Naive B cell (primary cell): ENCODE results near the gene NLRP6. TPM values are rescaled to one million over a fixed set of nuclear protein-coding genes. Genes with fewer than 3 reads are reported as not detected.
"Not testable (repeated sequence)": the region's sequence is repeated elsewhere in the genome, so short reads cannot be mapped to it uniquely, and the experiment has no call there.

ENCODE experiments used
- ATAC-seq, 2 donors: fragments of 150-1000 bp; cut with Tn5 transposase; 2 replicates each; pipeline ENCODE4 v1.10.0; 2021; ENCODE audit warnings: low read depth in 2 of 2, mild to moderate bottlenecking in 2 of 2, moderate library complexity in 2 of 2
- DNase-seq: peaks from one replicate; pipeline ENCODE4 v3.0.0; 2022
- H3K27ac Mint-ChIP-seq, 6 donors: one replicate each; pipeline ENCODE4 v1.8.0; 2020 to 2022; ENCODE audit warnings: mild to moderate bottlenecking in 6 of 6, mixed read lengths in 6 of 6, moderate library complexity in 5 of 6, inconsistent platforms in 2 of 6
- H3K27me3 Mint-ChIP-seq, 3 donors: one replicate each; pipeline ENCODE4 v1.8.0; 2021 to 2022; ENCODE audit warnings: mixed read lengths in 3 of 3, mild to moderate bottlenecking in 1 of 3
- H3K36me3 Mint-ChIP-seq, 2 donors: one replicate each; pipeline ENCODE4 v1.8.0; 2020 to 2022; ENCODE audit warnings: mixed read lengths in 2 of 2, inconsistent platforms in 1 of 2, mild to moderate bottlenecking in 1 of 2
- H3K4me1 Mint-ChIP-seq, 3 donors: one replicate each; pipeline ENCODE4 v1.8.0; 2020 to 2022; ENCODE audit warnings: mixed read lengths in 3 of 3, inconsistent platforms in 1 of 3, mild to moderate bottlenecking in 1 of 3, moderate library complexity in 1 of 3
- H3K4me3 Mint-ChIP-seq, 8 donors: one replicate each; pipeline ENCODE4 v1.8.0; 2020 to 2022; ENCODE audit warnings: mild to moderate bottlenecking in 8 of 8, mixed read lengths in 8 of 8, moderate library complexity in 8 of 8, inconsistent platforms in 2 of 8
- H3K9me3 Mint-ChIP-seq, 7 donors: one replicate each; pipeline ENCODE4 v1.8.0; 2020 to 2022; ENCODE audit warnings: mixed read lengths in 7 of 7, mild to moderate bottlenecking in 5 of 7, inconsistent platforms in 2 of 7, moderate library complexity in 1 of 7
- polyA plus RNA-seq, 6 donors: library from polyadenylated mRNA; unstranded; fragments of 300-500 nt; fragmentation: Illumina TruSeq; gene quantifications; one replicate each; pipeline ENCODE4 v1.2.3, GENCODE V29; 2021; ENCODE audit warnings: low read depth in 6 of 6

The NLRP6 gene
- polyA plus RNA-seq = 1 to 10 TPM; 1.4 to 3.3 (median 2.2) TPM

DNA sequence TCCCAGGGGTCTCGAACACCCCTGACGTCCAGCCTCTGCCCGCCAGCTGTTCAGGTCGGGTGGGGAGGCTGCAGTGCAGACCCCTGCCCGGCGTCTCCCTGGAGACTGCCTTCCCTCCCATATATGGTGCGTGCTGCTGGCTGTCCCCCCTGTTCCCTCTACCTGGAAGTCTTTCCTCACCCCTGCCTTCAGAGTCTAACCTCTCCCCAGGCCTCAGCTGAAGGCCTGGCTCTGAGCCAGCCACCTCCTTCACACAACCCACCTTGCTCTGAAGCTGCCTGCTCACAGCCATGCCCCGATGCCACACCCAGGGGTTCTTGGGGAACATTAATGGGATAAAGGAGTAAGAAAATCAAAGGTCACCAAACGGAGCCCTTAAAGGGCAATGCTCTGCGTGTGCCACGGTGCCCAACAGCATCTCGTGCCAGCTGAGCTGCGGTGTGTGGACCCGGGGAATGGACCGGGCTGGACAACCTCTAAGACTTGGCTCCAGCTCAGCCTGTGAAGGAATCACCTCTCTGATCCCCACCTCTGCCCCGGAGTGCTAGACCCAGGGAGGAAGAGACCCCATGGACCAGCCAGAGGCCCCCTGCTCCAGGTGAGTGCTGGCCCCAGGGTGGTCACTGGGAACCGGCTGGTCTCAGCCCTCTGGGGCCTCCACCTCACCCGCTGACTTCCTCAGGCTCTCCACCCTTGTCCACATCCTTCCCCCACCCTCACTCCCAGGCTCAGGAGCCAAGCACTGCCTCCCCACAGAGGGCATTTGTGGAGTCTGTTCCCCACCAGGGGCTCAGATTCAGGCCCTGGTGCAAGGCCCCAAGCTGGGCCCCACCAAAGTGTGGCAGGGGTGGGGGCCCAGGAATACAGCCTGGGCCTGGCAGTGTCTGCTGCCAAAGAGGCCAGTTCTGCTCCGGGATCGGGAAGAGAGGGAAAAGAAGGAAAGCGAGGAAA, at the start of gene NLRP6:
Gene NLRP6 (plus strand): TSS at position 407 of the 951 bp plus-strand sequence. CDS start 163 bp downstream, at position 570.
- ATAC-seq (no peak), DNase-seq (no peak)
- peaks cover 0 to 5% of the 10 kb centered on the region in 2 donors for H3K36me3 Mint-ChIP-seq
- H3K4me3 Mint-ChIP-seq = peak within 1 kb of the TSS; percentile 24 to 81 (median 68)
- peaks cover 5 to 32% (median 17%) of the 10 kb centered on the region in 3 donors for H3K27me3 Mint-ChIP-seq
- H3K27ac Mint-ChIP-seq = peak within 1 kb of the TSS in 4 of 6 donors; percentile 51 to 84 (median 66)
- peaks cover 38 to 43% (median 39%) of the 10 kb centered on the region in 3 donors for H3K4me1 Mint-ChIP-seq
- peaks cover 0 to 3% (median 0%) of the 10 kb centered on the region in 7 donors for H3K9me3 Mint-ChIP-seq

DNA sequence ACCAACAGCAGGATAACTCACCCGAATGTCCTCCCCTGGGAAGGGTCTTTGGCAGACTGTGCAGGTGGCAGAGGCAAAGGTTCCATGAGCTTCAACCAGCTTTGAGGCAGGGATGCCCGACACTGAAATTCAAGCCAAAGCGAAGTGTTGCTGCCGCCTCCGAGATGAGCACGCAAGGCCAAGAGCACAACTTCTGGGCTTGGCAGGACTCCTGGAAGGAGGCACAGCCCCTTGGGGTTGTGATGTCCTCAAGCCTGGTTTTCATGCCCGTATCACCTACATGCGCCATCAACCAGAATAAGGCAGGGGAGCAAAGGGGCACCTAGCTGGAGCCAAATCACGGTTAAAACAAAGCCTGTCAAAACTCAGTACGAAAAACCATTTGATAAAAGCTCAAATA, 47.8 kb upstream of the NLRP6 start:
- no peak overlapping the region for H3K4me3 Mint-ChIP-seq
- DNase-seq = no peak
- no peaks in the 10 kb centered on the region for H3K36me3 Mint-ChIP-seq
- no peak overlapping the region for H3K27ac Mint-ChIP-seq
- H3K9me3 Mint-ChIP-seq = no peaks in the 10 kb centered on the region
- H3K4me1 Mint-ChIP-seq = peaks cover 9 to 15% (median 14%) of the 10 kb centered on the region in 3 donors
- ATAC-seq = no peak
- H3K27me3 Mint-ChIP-seq = no peaks in the 10 kb centered on the region

DNA sequence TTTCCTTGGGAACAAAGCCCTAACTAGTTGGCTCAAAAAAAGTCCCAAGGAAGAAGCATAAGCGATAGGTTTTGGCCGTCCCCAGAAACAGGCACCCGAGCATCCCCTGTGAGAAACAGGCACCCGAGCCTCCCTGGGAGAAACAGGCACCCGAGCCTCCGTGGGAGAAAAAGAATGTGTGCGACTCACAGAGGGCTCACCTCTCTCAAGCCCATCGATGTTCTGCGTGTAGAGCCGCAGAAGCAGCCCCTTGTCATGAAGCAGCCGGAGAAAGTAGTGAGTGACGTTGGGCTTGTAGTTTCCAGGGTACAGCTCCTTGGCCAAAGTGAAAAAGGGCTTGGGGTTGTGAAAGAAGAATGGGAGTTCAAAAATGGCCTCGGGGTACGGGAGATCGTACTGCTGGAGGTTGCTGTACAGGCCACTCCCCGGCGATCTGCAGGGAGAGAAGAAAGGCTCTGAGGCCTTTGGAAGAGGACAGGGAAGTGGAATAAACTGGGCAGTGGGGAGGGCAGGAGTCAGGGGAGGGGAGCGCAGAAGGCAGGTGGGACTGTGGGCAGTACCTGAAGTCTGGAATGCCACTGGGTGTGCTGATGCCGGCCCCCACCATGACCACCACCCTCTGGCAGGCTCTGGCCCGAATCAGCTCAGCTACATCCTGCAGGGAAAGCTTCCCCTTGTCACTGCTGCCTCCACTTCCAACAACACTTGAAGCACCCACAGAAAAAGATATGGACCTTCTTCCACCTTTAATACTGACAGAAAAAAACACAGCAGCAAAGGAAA, 45.2 kb upstream of the NLRP6 start:
- Mint-ChIP-seq H3K4me3 (peak overlapping the region in 4 of 8 donors; percentile 5 to 88 (median 62)), H3K4me1 (peaks cover 14 to 25% (median 20%) of the 10 kb centered on the region in 3 donors), H3K27ac (peak overlapping the region in 2 of 6 donors; percentile 38 to 58)

DNA sequence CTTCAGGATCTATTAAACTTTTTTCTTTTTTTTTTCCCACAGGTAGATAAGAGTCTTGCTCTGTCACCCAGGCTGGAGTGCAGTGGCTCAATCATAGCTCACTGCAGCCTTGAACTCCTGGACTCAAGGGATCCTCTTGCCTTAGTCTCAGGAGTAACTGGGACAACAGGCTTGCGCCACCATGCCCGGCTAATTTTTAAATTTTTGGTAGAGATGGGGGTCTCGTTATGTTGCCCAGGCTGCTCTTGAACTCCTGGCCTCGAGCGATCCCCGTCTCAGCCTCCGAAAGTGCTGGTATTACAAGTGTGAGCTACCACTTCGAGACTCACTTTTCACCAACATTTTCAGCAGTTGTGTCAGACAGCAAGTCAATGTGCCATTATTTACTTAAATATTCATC, 43.0 kb upstream of the NLRP6 start:
- ATAC-seq = no peak
- no peaks in the 10 kb centered on the region for H3K36me3 Mint-ChIP-seq
- no peaks in the 10 kb centered on the region for H3K9me3 Mint-ChIP-seq
- H3K4me3 Mint-ChIP-seq = peak overlapping the region; percentile 88 to 97 (median 91)
- DNase-seq = no peak
- peaks cover 22 to 32% (median 27%) of the 10 kb centered on the region in 3 donors for H3K4me1 Mint-ChIP-seq
- H3K27ac Mint-ChIP-seq = peak overlapping the region in 4 of 6 donors; percentile 91 to 98 (median 96)
- no peaks in the 10 kb centered on the region for H3K27me3 Mint-ChIP-seq

More for the DNA sequence above, 45.2 kb upstream of the NLRP6 start:
- no peak for DNase-seq
- no peaks in the 10 kb centered on the region for H3K9me3 Mint-ChIP-seq
- no peaks in the 10 kb centered on the region for H3K36me3 Mint-ChIP-seq
- no peaks in the 10 kb centered on the region for H3K27me3 Mint-ChIP-seq
- ATAC-seq = no peak

DNA sequence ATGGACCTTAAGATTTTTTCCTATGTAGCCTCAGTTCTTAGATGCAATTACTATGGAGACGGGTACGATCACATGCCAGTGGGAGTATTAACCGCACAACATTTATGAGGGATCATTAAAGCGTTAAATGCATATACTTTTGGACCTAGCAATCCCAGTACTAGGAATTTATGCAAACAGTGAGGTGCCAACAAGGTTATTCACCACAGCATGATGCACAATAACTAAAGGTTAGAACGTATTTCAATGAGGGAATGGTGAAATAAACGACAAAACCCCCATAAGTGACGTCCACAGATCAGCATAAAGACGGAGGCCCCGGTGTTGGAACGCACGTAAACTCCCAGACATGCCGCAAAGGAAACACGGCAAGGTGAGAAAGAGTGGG, 42.6 kb upstream of the NLRP6 start:
- no peaks in the 10 kb centered on the region for H3K27me3 Mint-ChIP-seq
- ATAC-seq (peak; percentile 11 to 13), DNase-seq (no peak)
- peaks cover 24 to 32% (median 27%) of the 10 kb centered on the region in 3 donors for H3K4me1 Mint-ChIP-seq
- H3K27ac Mint-ChIP-seq = peak overlapping the region; percentile 71 to 98 (median 93)
- peak overlapping the region; percentile 88 to 97 (median 91) for H3K4me3 Mint-ChIP-seq
- no peaks in the 10 kb centered on the region for H3K9me3 Mint-ChIP-seq
- no peaks in the 10 kb centered on the region for H3K36me3 Mint-ChIP-seq

DNA sequence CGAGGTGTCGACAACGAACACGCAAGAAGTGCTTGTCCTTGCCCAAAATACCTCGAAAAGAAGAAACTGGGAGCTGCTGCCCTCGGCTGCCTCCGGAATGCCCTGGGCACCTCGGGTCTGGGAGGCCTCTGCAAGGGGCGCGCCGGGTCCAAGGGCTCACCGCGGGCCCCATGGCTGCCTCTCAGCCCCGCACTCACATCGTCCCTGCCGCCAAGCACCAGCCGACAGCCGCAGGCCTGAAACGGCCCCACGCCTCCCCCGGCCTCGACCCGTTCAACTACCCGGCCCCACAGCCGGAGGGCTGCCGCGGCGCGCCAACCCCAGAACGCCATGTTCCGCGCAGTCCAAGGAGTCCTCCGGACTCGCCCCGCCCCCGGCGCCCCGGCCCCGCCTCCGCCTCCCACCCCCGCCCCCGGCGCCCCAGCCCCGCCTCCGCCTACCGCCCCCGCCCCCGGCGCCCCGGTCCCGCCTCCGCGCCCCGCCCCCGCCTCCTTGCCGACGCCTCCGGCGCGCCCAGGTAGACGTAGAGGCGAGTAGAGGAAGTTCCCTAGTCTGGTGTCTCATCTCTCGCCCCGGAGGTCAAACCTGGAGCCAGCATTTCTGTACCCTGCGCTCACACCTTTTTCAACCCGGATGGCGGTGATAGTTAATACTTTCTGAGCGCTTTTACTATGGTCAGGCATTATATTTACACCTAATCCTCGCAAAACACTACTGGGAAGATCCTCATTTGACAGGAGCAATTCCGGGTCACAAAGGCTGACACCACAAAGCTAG, 42.0 kb upstream of the NLRP6 start, which contains the start of gene SIRT3:
Gene SIRT3 (minus strand): TSS at position 346 of the 777 bp plus-strand sequence. CDS start 14 bp downstream, at position 332.
- peak within 1 kb of the TSS; percentile 88 to 100 (median 98) for H3K4me3 Mint-ChIP-seq
- H3K27ac Mint-ChIP-seq = peak within 1 kb of the TSS; percentile 98 to 100 (median 100)
- peaks cover 24 to 32% (median 29%) of the 10 kb centered on the region in 3 donors for H3K4me1 Mint-ChIP-seq
- H3K27me3 Mint-ChIP-seq = no peaks in the 10 kb centered on the region
- peak; percentile 84 for DNase-seq
- peak; percentile 86 for ATAC-seq
- H3K9me3 Mint-ChIP-seq = no peaks in the 10 kb centered on the region
- peaks cover under 1% of the 10 kb centered on the region in 2 donors for H3K36me3 Mint-ChIP-seq

DNA sequence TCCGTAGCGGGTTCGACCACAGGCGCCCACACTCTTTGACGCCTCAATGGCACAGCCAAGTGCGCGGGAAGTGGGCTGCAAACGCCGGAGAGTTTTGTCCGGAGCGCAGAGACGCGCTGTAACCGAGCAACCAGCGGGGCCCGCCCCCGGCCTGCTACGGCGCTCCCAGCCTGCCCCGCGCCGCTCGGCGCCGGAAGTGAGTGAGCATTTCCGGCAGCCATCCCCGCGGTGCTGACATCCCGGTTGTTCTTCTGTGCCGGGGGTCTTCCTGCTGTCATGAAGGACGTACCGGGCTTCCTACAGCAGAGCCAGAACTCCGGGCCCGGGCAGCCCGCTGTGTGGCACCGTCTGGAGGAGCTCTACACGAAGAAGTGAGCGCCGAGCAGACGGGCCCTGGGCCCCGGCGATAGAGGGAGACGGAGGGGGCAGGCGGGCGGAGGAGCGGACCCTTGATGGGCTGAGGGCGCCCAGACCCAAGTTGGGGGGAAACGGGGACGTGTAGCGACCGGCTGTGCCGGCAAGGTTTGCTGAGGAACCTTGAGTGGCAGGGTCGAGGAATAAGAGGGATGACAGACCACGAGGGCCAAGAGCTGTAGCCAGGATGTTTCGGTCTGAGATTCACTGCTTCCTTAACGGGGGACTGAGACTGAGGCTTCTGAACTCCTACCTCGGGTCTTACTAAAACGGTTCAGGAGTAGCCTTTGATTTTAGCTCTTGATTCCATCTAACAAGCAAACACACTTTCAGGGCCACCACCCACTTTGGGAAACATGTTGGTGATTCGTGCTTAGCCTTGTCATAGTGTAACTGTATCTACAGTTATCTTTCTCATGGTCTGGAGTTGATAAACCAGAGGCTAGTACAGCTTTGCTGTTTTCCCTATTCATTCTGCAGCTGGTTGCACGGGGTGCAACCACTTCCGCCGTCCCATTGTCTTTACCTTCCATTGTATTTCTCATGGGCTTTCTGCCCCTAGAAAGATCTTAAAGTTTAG, 41.1 kb upstream of the NLRP6 start, which contains the start of gene PSMD13:
Gene PSMD13 (plus strand): TSS at position 203 of the 994 bp plus-strand sequence. CDS start 74 bp downstream, at position 277.
- H3K9me3 Mint-ChIP-seq = no peaks in the 10 kb centered on the region
- DNase-seq (peak; percentile 87), ATAC-seq (peak; percentile 82)
- H3K4me1 Mint-ChIP-seq = peaks cover 32 to 40% (median 38%) of the 10 kb centered on the region in 3 donors
- H3K27me3 Mint-ChIP-seq = no peaks in the 10 kb centered on the region
- peak within 1 kb of the TSS; percentile 98 to 100 (median 100) for H3K27ac Mint-ChIP-seq
- peak within 1 kb of the TSS; percentile 88 to 100 (median 98) for H3K4me3 Mint-ChIP-seq
- peaks cover 6 to 9% of the 10 kb centered on the region in 2 donors for H3K36me3 Mint-ChIP-seq

DNA sequence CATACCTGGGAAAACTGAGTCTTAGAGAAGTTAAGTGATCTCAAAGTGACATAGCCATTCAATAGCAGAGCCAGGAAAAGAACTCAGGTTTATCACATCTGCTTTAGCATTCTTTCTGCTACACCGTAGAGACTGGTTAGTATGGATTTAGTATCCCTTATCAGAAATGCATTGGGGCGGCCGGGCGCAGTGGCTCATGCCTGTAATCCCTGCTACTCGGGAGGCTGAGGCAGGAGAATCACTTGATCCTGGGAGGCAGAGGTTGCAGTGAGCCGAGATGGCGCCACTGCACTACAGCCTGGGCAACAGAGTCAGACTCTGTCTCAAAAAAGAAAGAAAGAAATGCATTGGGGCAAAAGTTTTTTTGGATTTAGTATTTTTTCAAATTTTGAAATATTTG, 39.9 kb upstream of the NLRP6 start:
- not testable (repeated sequence) for ATAC-seq, H3K9me3 Mint-ChIP-seq, H3K27me3 Mint-ChIP-seq, DNase-seq
- H3K4me3 Mint-ChIP-seq = peak overlapping the region in 7 of 8 donors; percentile 6 to 99 (median 55)
- H3K4me1 Mint-ChIP-seq = peaks cover 34 to 48% (median 45%) of the 10 kb centered on the region in 3 donors
- H3K27ac Mint-ChIP-seq = peak overlapping the region in 3 of 6 donors; percentile 22 to 98 (median 64)
- peaks cover 11 to 16% of the 10 kb centered on the region in 2 donors for H3K36me3 Mint-ChIP-seq

DNA sequence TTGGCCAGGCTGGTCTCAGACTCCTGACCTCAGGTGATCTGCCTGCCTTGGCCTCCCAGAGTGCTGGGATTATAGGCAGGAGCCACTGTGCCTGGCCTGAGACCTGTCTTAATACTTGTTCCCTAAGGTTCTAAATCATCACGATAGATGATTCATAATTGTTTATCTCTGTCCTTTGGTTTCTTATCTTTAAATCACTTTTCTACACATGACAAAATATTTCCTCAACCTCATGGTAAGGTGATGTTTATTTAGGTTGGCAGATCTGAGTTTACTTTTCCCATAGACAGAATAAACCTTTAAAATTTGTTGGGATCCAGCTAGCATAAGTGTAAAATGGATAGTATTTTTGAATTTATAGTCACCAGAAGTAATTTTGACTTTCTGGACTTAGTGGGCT, 37.9 kb upstream of the NLRP6 start:
- peak overlapping the region in 1 of 6 donors; percentile 83 for H3K27ac Mint-ChIP-seq

DNA sequence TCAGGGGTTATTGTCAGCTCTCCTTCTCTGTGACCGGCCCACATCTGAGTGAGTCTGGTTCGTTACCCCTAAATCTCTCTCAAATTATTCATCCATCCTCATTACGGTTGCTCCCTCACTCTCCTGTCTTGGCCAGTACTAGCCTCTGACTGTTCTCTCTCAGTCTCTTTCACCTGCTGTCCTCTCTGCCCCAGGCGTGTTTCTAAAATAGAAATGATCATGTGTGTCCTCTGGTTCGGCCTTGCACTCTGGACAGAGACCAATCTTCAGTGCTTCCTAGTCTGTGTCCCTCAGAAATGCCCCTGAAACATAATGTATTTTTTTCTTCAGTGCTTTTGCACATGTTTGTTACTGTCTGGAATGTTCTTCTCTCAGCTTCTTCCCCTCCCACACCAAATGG, 36.6 kb upstream of the NLRP6 start:
- DNase-seq (no peak), ATAC-seq (no peak)
- Mint-ChIP-seq H3K4me1 (peaks cover 26 to 42% (median 37%) of the 10 kb centered on the region in 3 donors), H3K9me3 (no peaks in the 10 kb centered on the region), H3K4me3 (peak overlapping the region in 2 of 8 donors; percentile 13 to 45), H3K36me3 (peaks cover 16 to 28% of the 10 kb centered on the region in 2 donors), H3K27ac (peak overlapping the region in 4 of 6 donors; percentile 18 to 84 (median 58)), H3K27me3 (no peaks in the 10 kb centered on the region)

More for the DNA sequence above, 37.9 kb upstream of the NLRP6 start:
- peaks cover 32 to 49% (median 42%) of the 10 kb centered on the region in 3 donors for H3K4me1 Mint-ChIP-seq
- H3K27me3 Mint-ChIP-seq = no peaks in the 10 kb centered on the region
- peak overlapping the region in 1 of 8 donors; percentile 88 for H3K4me3 Mint-ChIP-seq
- peaks cover 15 to 21% of the 10 kb centered on the region in 2 donors for H3K36me3 Mint-ChIP-seq
- DNase-seq = no peak
- no peaks in the 10 kb centered on the region for H3K9me3 Mint-ChIP-seq
- ATAC-seq = no peak

DNA sequence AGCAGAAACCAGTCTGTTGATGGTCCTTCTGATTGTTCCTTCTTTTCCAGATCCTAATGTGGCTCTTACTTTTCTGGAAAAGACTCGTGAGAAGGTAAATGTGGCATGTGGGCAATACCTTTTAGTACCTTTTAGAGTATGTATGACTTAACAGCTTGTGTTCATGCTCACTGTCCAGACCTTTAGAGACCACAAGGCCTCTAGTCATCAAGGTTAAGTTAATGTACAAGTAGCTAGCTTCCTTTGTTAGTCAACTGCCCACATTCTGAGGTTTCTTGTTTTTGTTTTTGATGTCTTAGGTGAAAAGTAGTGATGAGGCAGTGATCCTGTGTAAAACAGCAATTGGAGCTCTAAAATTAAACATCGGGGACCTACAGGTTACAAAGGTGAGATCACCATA, 33.8 kb upstream of the NLRP6 start:
- DNase-seq = no peak
- peaks cover 22 to 44% of the 10 kb centered on the region in 2 donors for H3K36me3 Mint-ChIP-seq

More for the DNA sequence above, 33.8 kb upstream of the NLRP6 start:
- no peak for ATAC-seq
- Mint-ChIP-seq H3K27ac (no peak overlapping the region), H3K4me3 (no peak overlapping the region), H3K9me3 (no peaks in the 10 kb centered on the region), H3K4me1 (peaks cover 19 to 24% (median 21%) of the 10 kb centered on the region in 3 donors), H3K27me3 (no peaks in the 10 kb centered on the region)
